GM12878 (cell line): ENCODE measurements around the gene FTO.

Source experiments
- EP300 ChIP-seq, 2 experiments: fragments of 150-350 bp in 1 of 2; IDR thresholded peaks; 2 replicates each; pipeline ENCODE4 v1.6.1; 2011 to 2012; ENCODE audit warnings: low read depth in 2 of 2, low read length in 2 of 2, borderline replicate concordance in 1 of 2, improper control_type of control experiment in 1 of 2, inconsistent platforms in 1 of 2; ENCODE audit not compliant: control insufficient read depth in 1 of 2
- EZH2 ChIP-seq: IDR thresholded peaks from 2 replicates; pipeline ENCODE4 v1.6.1; 2012; ENCODE audit warnings: low read depth, mild to moderate bottlenecking, control low read depth, inconsistent platforms, low read length, borderline replicate concordance; ENCODE audit not compliant: control insufficient read depth
- JUNB ChIP-seq: IDR thresholded peaks from 2 replicates; pipeline ENCODE4 v1.6.1; 2016; ENCODE audit warnings: antibody characterized with exemption, mild to moderate bottlenecking
- MTA3 ChIP-seq: IDR thresholded peaks from 2 replicates; pipeline ENCODE4 v1.6.1; 2012; ENCODE audit warnings: low read length, inconsistent platforms, borderline replicate concordance
- MXI1 ChIP-seq: fragments of 150-350 bp; IDR thresholded peaks from 2 replicates; pipeline ENCODE4 v1.6.1; 2011; ENCODE audit warnings: low read depth, mild to moderate bottlenecking, inconsistent platforms, low read length, improper control_type of control experiment
- POLR2A ChIP-seq: IDR thresholded peaks from 2 replicates; pipeline ENCODE4 v1.6.1; 2011; ENCODE audit warnings: low read depth, mild to moderate bottlenecking, low read length
- SUPT20H ChIP-seq: IDR thresholded peaks from 2 replicates; pipeline ENCODE4 v1.6.1; 2011; ENCODE audit warnings: low read depth, mild to moderate bottlenecking, low read length, moderate library complexity, borderline replicate concordance; ENCODE audit not compliant: control insufficient read depth
- ZNF217 ChIP-seq: fragments of 450-650 bp; IDR thresholded peaks from 2 replicates; pipeline ENCODE4 v1.6.1; 2017; ENCODE audit warnings: antibody characterized with exemption, mild to moderate bottlenecking
- TF ChIP-seq, protein P1 (sequence below), 3 experiments: IDR thresholded peaks in 2 of 3; conservative IDR thresholded peaks in 1 of 3; 2 replicates each; pipeline ENCODE4 v1.5.1; 2011; ENCODE audit warnings: low read depth in 3 of 3, low read length in 3 of 3, mild to moderate bottlenecking in 3 of 3, control low read depth in 2 of 3, moderate library complexity in 2 of 3, inconsistent platforms in 1 of 3, mixed read lengths in 1 of 3; ENCODE audit not compliant: control insufficient read depth in 2 of 3, insufficient read depth in 1 of 3; ENCODE audit errors: extremely low read depth in 1 of 3
- TF ChIP-seq, protein P2 (sequence below): IDR thresholded peaks from 2 replicates; pipeline ENCODE4 v1.6.1; 2012; ENCODE audit warnings: low read depth, low read length, improper control_type of control experiment
- TF ChIP-seq, protein P3 (sequence below): IDR thresholded peaks from 2 replicates; pipeline ENCODE4 v1.6.1; 2012; ENCODE audit warnings: mild to moderate bottlenecking, low read depth, low read length

DNA sequence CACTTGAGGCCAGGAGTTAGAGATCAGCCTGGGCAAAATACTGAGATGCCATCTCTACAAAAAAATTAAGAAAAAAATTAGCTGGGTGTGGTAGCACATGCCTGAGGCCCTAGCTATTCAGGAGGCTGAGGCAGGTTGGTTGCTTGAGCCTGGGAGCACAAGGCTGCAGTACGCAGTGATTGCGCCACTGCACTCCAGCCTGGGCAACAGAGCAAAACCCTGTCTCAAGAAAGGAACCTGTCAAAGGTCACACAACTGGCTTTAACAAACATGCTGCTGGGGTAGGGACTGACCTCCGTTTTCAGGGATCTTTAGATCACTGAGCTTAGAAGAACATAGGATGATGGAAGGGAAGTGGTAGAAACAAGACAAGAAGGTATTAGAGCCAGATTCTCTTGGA, 487.6 kb downstream of the FTO start:
- TF ChIP-seq MXI1 (no peak), MTA3 (no peak), POLR2A (no peak), EZH2 (no peak), SUPT20H (no peak), ZNF217 (no peak), EP300 (IDR thresholded peaks at IDR 0.05; ENCODE audit: borderline replicate concordance in 1 of 2, control insufficient read depth in 1 of 2, low read depth in 2 of 2, low read length in 2 of 2) (no peak), JUNB (no peak)
- TF ChIP-seq, protein P1, sequence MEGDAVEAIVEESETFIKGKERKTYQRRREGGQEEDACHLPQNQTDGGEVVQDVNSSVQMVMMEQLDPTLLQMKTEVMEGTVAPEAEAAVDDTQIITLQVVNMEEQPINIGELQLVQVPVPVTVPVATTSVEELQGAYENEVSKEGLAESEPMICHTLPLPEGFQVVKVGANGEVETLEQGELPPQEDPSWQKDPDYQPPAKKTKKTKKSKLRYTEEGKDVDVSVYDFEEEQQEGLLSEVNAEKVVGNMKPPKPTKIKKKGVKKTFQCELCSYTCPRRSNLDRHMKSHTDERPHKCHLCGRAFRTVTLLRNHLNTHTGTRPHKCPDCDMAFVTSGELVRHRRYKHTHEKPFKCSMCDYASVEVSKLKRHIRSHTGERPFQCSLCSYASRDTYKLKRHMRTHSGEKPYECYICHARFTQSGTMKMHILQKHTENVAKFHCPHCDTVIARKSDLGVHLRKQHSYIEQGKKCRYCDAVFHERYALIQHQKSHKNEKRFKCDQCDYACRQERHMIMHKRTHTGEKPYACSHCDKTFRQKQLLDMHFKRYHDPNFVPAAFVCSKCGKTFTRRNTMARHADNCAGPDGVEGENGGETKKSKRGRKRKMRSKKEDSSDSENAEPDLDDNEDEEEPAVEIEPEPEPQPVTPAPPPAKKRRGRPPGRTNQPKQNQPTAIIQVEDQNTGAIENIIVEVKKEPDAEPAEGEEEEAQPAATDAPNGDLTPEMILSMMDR (IDR thresholded peaks at IDR 0.05 in 2 of 3, conservative IDR thresholded peaks at IDR 0.05 in 1 of 3; ENCODE audit: control insufficient read depth in 2 of 3, extremely low read depth in 1 of 3, insufficient read depth in 1 of 3, low read depth in 3 of 3, low read length in 3 of 3): no peak
- TF ChIP-seq, protein P2, sequence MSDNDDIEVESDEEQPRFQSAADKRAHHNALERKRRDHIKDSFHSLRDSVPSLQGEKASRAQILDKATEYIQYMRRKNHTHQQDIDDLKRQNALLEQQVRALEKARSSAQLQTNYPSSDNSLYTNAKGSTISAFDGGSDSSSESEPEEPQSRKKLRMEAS: no peak
- TF ChIP-seq, protein P3, sequence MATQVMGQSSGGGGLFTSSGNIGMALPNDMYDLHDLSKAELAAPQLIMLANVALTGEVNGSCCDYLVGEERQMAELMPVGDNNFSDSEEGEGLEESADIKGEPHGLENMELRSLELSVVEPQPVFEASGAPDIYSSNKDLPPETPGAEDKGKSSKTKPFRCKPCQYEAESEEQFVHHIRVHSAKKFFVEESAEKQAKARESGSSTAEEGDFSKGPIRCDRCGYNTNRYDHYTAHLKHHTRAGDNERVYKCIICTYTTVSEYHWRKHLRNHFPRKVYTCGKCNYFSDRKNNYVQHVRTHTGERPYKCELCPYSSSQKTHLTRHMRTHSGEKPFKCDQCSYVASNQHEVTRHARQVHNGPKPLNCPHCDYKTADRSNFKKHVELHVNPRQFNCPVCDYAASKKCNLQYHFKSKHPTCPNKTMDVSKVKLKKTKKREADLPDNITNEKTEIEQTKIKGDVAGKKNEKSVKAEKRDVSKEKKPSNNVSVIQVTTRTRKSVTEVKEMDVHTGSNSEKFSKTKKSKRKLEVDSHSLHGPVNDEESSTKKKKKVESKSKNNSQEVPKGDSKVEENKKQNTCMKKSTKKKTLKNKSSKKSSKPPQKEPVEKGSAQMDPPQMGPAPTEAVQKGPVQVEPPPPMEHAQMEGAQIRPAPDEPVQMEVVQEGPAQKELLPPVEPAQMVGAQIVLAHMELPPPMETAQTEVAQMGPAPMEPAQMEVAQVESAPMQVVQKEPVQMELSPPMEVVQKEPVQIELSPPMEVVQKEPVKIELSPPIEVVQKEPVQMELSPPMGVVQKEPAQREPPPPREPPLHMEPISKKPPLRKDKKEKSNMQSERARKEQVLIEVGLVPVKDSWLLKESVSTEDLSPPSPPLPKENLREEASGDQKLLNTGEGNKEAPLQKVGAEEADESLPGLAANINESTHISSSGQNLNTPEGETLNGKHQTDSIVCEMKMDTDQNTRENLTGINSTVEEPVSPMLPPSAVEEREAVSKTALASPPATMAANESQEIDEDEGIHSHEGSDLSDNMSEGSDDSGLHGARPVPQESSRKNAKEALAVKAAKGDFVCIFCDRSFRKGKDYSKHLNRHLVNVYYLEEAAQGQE: no peak
